ENCODE measurements around the gene ETV6.

Gene ETV6

DNA sequence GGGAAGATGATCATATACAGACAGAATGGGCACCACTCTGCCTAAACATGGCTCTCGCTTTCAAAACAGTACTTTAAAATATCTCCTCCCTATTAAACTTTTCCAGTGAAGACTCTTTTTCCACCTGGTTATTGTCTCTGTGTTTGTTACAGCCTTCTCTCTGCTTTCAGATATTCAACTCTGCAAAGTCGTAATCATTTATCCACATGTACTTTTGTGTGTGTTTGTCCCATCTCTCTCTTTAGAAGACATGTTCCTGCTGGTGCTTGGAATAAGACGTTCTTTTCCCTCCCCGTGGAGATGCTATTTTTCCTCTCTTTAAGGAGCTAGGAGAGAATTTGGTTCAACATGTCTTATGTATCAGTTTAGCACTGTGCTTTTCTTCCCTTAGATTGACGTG lies 45.1 kb downstream of the ETV6 start:
- no peak for DNase-seq (ENCODE audit: low read depth in 2 of 2)

GRCh38 chr12:11695321-11695720 lies 45.8 kb downstream of the ETV6 start:
- no peak for DNase-seq (ENCODE audit: low read depth in 2 of 2)

DNA sequence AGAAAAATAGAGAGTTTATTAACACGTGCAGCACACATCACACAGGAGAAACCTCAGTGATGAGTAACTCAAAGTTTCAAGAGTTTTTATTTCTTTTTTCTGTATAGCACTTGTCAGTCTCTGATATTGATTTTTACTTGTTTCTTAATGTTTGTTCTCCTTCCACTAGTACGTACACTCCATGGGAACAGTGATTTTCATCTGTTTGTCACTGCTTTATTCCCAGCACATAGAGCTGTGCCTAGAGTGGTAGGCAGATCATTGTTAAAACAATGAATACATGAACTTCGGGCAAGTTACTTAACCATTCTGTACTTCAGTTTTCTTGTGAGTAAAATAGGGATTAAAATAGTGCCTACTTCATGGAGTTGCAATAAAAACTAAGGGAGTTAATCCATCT lies 46.6 kb downstream of the ETV6 start:
- no peak for DNase-seq (ENCODE audit: low read depth in 2 of 2)

- no peak for DNase-seq (ENCODE audit: low read depth in 2 of 2)
Measured at GRCh38 chr12:11697131-11697530, 47.7 kb downstream of the ETV6 start.

GRCh38 chr12:11697670-11698387 lies 48.4 kb downstream of the ETV6 start:
- no peak for DNase-seq (ENCODE audit: low read depth in 2 of 2)

- no peak for DNase-seq (ENCODE audit: low read depth in 2 of 2)
Measured at GRCh38 chr12:11698729-11699128, 49.3 kb downstream of the ETV6 start.

DNA sequence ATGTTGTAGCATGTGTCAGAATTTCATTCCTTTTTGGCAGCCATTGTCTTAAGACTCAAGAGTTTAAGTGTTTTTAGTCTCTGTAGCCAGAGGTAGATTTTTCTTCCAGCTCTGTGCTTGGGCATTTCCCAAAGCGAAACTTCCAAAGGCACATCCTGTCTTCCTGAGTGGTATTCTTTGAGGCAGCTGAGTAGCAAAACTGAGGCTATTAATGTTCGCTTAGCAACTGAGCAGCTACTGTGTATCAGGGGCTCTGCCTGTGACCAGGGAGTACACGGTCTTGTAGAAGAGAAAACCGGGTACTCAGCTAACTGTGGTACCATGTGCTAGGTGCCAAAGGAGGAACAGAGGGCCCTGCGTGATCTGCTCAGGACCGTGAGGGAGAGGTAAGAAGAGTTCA lies 52.0 kb downstream of the ETV6 start:
- no peak for DNase-seq (ENCODE audit: low read depth in 2 of 2)

GRCh38 chr12:11702959-11703358 lies 53.5 kb downstream of the ETV6 start:
- no peak for DNase-seq (ENCODE audit: low read depth in 2 of 2)

DNA sequence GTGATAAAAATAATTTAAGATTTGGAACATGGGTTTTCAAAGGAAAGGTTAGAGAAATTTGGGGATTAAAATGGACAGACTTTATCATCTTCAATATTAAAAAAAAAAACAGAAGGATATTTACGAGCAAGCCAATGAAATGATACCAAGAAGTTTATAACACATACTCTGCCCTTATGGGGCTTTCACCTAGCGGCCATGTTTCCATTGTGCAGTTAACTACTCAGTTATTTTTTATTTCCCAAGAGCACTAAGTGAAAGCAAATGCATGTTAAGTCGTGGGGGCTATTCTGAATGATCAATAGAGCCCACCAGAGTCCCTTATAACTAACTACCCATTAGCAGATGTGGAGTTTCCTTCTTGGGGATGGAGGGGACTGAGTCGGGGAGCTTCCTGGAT lies 53.9 kb downstream of the ETV6 start:
- no peak for DNase-seq (ENCODE audit: low read depth in 2 of 2)

GRCh38 chr12:11704089-11704488 lies 54.6 kb downstream of the ETV6 start:
- DNase-seq (ENCODE audit: low read depth in 2 of 2) = no peak

DNA sequence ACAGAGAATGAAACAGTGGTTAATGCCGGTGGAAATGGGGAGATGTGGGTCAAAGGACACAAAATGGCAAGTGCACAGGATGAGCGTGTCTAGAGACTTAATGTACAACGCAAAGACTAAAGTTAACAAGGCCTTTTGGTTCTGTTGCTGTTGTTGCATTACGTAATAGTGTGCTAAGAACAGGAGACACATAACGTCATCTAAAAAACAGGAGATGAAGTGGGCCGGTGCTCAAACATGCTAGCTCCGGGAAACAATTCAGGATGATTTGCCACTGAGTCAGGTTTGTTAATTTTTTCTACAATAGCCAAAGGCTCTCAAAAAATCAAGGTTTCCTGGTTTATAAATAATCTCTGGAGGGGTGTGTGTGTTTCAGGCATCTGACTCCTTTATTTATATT lies 55.5 kb downstream of the ETV6 start:
- no peak for DNase-seq (ENCODE audit: low read depth in 2 of 2)

DNA sequence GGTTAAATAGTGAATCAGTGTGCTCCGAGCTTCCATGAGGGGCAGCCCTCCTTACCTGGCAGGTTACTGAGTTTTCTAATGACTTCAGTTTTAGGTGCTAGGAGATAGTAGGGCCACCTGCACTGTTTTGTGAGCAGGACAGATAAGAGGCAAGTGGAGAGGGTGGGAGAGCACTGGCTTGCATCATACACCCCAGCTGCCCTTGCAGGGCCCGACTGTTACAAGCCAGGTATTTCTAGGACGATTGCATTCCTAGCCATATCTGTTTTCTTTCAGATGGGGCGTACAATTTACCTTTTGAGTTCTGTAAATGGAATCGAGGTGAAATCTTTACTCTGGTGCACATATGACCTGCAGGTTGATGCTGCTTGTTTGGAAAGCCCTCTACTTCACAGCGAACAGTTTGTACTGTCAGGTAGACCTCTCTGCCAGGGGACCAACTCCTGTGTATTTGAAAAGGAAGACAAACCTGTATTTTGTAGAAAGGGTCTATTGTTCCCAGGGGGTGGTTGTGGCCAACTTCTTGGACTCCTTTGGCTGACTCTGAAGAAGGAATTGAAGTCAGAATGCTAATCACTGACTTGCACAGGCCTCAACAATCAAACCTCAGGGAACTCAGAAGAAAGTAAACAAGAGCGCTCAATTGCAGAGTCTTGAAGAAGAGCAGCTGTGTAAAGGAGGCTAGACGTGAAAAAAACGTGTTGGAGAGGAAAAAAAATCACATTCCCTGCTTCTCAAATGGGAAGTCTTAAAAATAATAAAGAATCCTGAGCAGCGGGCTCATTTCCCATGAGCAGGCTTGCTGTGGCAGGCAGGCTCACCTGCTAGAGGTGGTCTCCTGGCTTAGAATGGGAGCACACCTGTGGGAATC lies 57.3 kb downstream of the ETV6 start:
- DNase-seq (ENCODE audit: low read depth in 2 of 2) = no peak

DNA sequence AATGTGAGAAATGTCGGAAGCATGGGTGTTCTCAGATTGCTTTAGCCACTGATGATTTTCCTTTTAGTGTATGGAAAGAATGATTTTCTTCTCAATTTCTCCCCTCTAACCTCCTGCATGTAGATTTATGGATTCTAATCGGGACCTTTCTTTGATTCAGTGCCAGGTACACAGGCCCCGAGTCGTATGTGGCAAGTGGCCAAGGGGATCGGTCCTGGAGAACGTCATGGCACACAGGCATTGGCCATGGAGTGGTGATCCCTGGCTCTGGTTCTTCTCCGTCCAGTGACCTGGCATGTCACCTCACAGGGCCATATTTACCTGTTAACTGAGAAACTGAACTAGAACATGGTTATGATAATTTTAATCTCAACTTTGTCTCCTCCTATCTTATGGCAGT lies 58.1 kb downstream of the ETV6 start:
- no peak for DNase-seq (ENCODE audit: low read depth in 2 of 2)

- no peak for DNase-seq (ENCODE audit: low read depth in 2 of 2)
Measured at GRCh38 chr12:11709513-11709912, 60.0 kb downstream of the ETV6 start.

GRCh38 chr12:11710431-11710830 lies 61.0 kb downstream of the ETV6 start:
- DNase-seq (ENCODE audit: low read depth in 2 of 2) = no peak

GRCh38 chr12:11710906-11711305 lies 61.4 kb downstream of the ETV6 start:
- no peak for DNase-seq (ENCODE audit: low read depth in 2 of 2)

DNA sequence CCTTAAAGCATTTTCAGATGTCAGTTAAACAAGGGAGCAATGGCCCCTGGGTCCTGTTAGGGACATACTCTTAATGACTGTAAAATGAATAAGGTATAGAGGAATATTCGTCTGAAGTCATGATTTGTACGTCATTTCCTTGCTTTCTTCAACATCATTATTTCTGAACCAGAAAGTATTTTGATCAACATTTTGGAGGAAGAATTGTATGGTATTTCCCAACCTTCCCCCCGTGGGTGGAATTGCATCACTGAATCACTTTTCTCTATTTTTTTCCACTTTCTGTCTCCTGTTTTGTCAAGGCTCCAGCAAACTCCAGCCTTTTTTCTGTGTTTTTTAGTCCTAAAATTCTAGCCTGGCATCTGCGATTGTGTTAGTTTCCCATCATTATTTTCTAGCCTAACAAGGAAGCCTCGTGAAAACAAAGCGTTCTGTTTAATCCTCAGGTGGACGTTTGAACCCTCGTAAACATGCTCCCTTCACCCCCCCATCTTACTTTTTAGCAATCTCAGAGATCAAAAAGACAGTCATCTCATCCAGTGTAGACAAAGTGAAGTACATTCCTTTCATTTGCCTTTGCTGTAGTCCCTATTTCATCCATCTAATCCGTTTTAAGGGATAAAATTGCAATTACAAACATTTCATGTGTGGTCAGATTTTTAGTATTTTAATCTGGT lies 62.3 kb downstream of the ETV6 start:
- DNase-seq (ENCODE audit: low read depth in 2 of 2) = no peak

- DNase-seq (ENCODE audit: low read depth in 2 of 2) = no peak
Measured at GRCh38 chr12:11712491-11712890, 63.0 kb downstream of the ETV6 start.

GRCh38 chr12:11713202-11713601 lies 63.7 kb downstream of the ETV6 start:
- no peak for DNase-seq (ENCODE audit: low read depth in 2 of 2)

DNA sequence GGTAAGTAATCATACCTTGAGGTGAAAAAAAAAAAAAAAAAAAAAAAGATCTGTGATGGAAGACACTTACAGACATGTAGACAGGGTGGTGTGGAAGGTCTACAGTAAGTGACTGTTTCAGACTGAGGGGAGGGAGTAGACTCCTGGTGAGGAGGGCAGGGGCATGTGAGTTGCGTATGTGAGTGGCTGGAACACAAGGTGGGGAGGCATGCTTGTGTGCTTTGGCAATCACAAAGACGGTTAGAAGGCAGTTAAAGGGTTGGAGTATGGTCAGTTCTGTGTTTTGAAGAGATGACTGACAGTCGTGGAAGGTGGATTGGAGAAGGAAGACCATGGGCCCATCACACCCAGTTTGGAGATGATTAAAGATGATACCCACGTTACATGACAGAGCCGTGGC lies 65.2 kb downstream of the ETV6 start:
- no peak for DNase-seq (ENCODE audit: low read depth in 2 of 2)

- DNase-seq (ENCODE audit: low read depth in 2 of 2) = no peak
Measured at GRCh38 chr12:11715621-11716020, 66.1 kb downstream of the ETV6 start.

- DNase-seq (ENCODE audit: low read depth in 2 of 2) = no peak
Measured at GRCh38 chr12:11716794-11717518, 67.5 kb downstream of the ETV6 start.

Measured in stimulated activated CD4-positive, alpha-beta T cell treated with anti-CD3 and anti-CD28 coated beads, Interleukin-1b, Interleukin-23, amount 100 ng/mL, for 4 hours (primary cell).